GM21723 (cell line): ENCODE results near the gene OARD1.
A peak's percentile ranks its signal among the peaks of the same experiment; 100 is the strongest.
"Not testable (repeated sequence)": the region's sequence is repeated elsewhere in the genome, so short reads cannot be mapped to it uniquely, and the experiment has no call there.

Source experiments
- ATAC-seq: cut with Tn5 transposase; IDR thresholded peaks from one replicate; pipeline ENCODE4 v1.9.1; 2021; ENCODE audit warnings: mild to moderate bottlenecking, moderate library complexity; ENCODE audit not compliant: unreplicated experiment

OARD1 gene

GRCh38 chr6:41028561-41029412 is 43.4 kb downstream of the OARD1 start:
- ATAC-seq, result peak; percentile 41

GRCh38 chr6:41027799-41028560 is 44.2 kb downstream of the OARD1 start:
- peak; percentile 95 for ATAC-seq

GRCh38 chr6:41027241-41027640 is 44.9 kb downstream of the OARD1 start:
- ATAC-seq, result no peak

- ATAC-seq, result no peak
These were observed 46.1 kb downstream of the OARD1 start for GRCh38 chr6:41025966-41026530.

GRCh38 chr6:41023114-41023513 is 49.0 kb downstream of the OARD1 start:
- ATAC-seq, result no peak

- ATAC-seq, result no peak
These were observed 49.9 kb downstream of the OARD1 start for GRCh38 chr6:41022294-41022693.

- no peak for ATAC-seq
These were observed 50.3 kb downstream of the OARD1 start for GRCh38 chr6:41021832-41022231.

GRCh38 chr6:41017663-41018062 is 54.5 kb downstream of the OARD1 start:
- no peak for ATAC-seq

GRCh38 chr6:41015860-41016259 is 56.3 kb downstream of the OARD1 start:
- not testable (repeated sequence) for ATAC-seq

- ATAC-seq, result no peak
These were observed 57.4 kb downstream of the OARD1 start for GRCh38 chr6:41014780-41015179.
